Right renal cortex interstitium (tissue), 3 donors: ENCODE measurements around the gene SEMA4A. TPM values are rescaled to one million over a fixed set of nuclear protein-coding genes. Genes with fewer than 3 reads are reported as not detected.
"Not testable (repeated sequence)": the region's sequence is repeated elsewhere in the genome, so short reads cannot be mapped to it uniquely, and the experiment has no call there.

Experiments
- DNase-seq, 3 donors: peaks; one replicate each; pipeline ENCODE4 v3.0.0-alpha.2; 2013; ENCODE audit warnings: low read depth in 3 of 3, low spot score in 2 of 3
- polyA plus RNA-seq, 3 donors: library from polyadenylated mRNA; unstranded; fragments of 120-200 nt; gene quantifications; one replicate each; pipeline ENCODE4 v1.2.1, GENCODE V29; 2013; ENCODE audit not compliant: insufficient read length in 3 of 3

Gene SEMA4A
- polyA plus RNA-seq, 3 donors: 14.8 to 19.9 (median 18.3) TPM

GRCh38 chr1:156118177-156118868, 35.1 kb upstream of the SEMA4A start:
- no peak for DNase-seq

- DNase-seq: no peak
These were observed 33.7 kb upstream of the SEMA4A start for GRCh38 chr1:156119503-156120209.

- DNase-seq: no peak
These were observed 33.1 kb upstream of the SEMA4A start for GRCh38 chr1:156120318-156120717.

DNA sequence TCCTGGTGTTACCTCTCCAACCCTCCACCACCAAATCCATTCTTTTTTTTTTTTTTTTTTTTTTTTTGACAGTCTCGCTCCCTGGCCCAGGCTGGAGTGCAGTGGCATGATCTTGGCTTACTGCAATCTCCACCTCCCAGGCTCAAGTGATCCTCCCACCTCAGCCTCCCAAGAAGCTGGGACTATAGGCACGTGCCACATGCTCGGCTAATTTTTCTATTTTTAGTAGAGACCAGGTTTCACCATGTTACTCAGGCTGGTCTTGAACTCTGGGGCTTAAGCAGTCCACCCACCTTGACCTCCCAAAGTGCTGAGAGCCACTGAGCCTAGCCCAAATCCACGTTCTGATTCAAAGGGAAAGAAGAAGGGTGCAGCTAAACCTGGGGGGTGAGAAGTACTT, 32.4 kb upstream of the SEMA4A start:
- DNase-seq: not testable (repeated sequence)

GRCh38 chr1:156121457-156121856, 31.9 kb upstream of the SEMA4A start:
- DNase-seq: no peak

DNA sequence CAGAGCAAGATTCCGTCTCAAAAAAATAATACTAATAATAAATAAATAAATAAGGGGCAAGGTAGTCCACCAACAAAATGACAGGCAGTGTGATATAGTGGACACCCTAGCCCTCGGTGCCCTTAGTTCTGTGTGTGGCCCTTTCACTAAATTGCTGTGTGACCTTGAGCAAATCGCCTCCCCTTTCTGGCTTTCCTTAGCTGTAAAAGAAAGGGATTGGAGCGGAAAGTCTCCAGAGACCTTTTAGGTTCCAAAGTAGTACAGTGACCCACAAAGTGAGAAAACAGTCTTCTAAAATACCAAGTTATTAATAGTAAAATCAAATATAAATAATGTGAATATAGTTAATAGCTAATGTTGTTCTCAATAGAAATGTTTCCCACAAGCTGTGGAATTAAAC, 31.3 kb upstream of the SEMA4A start:
- no peak for DNase-seq

GRCh38 chr1:156122519-156123355, 30.6 kb upstream of the SEMA4A start:
- DNase-seq: no peak

DNA sequence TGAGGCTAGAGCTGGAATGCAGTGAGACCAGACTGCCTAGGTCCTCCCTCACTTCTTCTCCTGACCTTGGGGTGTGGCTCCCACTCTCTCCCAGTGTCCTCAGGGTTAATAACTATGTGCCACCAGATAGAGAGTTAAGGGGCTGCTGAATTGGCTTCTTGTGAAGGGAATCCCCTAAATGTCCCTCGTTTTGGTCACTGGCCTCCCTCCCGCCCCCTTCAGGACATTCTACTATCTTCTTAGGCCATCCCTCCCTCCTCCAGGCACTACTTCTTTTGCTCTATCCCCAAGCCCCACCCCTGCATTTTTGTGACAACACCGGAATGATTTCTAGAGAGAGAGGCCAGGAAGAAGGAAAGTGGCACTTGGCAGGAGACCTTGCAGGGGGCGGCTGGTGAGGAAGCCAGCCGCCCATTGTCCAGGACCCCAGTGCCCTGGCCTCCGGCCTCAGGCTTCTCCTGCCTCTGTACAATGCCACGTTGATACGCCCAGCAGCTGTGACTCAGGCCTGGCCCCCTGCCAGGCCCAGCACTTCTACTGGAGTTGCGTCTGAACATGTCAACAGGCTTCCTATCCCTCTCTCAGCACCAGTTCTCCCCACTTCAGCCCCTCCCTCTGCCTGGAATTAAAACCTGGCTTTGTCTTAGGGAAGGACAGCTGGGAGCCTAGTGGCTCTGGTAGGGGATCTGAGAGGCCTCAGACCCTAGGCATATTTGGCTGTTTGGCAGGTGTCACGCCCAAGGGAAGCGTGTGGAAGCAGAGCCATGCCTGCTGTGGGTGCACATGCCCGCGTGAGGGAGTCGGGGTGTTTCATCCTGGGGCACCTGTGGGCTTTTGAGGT, 29.8 kb upstream of the SEMA4A start:
- no peak for DNase-seq

- no peak for DNase-seq
These were observed 28.6 kb upstream of the SEMA4A start for GRCh38 chr1:156124557-156125483.

- not testable (repeated sequence) for DNase-seq
These were observed 27.8 kb upstream of the SEMA4A start for GRCh38 chr1:156125544-156125943.

DNA sequence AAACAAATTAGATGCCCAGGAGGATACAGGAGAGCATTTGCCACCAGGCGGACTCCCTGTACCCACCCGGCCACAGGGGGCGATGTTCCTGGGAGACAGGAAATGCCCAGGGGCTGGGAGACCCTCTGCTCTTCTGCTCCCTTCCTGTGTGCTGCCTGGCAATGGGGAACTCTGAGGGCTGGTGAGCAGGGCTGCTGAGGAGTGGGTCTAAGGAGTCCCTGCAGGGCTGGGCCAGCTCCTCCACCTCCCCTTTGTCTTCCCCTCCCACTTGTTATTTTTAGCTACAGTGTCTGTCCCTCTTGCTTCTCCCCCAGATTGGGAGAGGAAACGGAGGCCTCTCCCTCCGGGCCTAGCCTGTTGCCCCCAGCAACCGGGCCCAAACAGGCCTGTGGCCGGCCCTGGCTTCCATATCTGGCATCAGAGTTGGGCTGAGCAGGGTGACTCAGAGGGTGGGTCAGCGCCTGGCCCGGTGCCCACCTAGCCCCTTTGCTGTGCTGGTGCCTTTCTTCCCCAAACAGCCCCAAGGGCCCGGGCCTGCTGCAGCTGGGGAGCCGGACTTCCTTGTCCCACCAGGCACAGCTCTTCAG, 27.2 kb upstream of the SEMA4A start:
- no peak for DNase-seq

GRCh38 chr1:156126630-156127534, 26.5 kb upstream of the SEMA4A start:
- no peak for DNase-seq

- DNase-seq: no peak
These were observed 25.1 kb upstream of the SEMA4A start for GRCh38 chr1:156128308-156128653.

DNA sequence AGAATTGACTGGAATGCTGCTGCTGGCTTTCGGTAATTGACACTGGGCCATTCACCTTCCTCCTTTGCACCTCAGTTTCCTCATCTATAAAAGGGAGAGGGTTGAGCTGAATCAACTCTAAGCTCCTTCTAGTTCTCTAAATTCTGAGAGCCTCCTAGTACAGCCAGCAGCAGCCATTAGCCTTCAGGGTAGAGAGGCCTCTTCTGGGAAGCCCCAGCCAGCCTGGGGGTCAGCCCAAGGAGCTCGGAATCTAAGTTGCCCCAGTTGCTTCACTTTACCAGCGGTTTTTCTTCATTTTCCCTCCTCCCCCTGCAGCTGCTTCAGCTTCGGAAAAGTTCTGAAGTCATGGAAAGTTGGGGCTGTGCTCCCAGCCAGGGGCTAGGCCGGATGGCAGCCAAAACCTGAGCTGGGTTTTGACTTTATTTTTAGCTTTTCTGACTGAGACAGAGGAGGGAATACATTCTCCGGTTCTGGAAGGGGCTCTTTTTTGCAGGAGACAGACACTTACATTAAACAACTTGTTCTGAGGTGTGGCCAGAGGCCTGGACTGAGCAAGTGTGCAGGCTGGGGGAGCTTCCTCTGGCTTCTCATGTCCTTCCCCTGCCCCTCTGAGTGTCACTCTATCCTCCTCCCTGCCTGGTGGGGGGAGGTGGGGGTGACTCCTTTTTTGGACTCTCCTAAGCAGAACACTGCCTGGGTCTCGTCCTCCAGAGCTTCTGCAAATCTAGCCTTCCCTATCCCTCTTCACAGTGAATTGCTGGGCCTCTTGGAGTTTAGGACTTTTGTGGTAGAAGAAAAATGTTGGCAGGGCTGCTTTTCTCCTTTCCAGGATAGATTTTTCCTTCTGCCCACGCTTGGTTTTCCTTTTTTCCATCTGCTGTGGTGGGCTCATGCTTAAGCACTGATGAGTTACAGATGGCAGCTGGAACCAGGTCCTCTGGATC, 24.5 kb upstream of the SEMA4A start:
- no peak for DNase-seq

DNA sequence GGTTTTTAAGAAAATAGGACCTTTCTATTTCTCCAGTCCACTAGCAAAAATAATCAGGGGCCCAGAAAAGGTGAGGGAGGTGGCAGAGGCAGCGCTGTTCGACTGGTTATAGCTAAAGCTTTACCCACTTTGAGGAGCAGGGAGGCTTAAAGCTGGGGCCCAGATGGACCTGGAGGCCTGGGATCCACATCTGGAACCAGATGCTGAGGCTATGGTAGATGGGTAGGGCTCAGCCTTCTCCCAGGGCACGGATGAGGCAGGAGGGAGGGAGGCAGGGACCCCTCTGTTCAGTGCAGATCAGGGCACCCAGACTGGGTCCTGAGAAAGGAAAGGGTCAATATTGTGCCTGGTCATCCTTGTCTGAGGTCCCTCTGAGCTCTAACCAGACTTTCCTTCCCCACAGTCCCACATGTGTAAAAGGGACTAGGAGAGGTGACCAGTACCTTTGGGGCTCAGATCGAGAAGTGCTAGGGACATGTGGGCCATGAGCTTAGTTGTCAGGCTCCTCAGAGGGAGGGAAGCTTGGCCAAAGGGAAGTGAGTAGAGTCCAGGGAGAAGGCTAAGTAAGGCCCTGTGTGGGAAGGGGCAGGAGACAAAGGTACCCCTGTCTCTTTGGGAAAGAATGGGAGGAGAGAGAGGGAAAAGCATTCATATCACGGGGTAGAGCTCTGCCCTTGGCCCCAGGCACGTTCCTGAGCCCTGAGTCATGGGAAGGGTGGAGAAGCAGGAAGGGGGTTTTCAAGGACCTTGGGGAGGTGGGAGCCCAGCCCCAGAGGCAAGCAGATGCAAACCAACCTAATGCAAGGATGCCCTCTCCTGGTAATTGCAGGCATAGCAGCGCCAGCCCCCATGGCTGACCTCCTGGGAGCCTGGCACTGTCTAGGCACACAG, 23.5 kb upstream of the SEMA4A start:
- no peak for DNase-seq

DNA sequence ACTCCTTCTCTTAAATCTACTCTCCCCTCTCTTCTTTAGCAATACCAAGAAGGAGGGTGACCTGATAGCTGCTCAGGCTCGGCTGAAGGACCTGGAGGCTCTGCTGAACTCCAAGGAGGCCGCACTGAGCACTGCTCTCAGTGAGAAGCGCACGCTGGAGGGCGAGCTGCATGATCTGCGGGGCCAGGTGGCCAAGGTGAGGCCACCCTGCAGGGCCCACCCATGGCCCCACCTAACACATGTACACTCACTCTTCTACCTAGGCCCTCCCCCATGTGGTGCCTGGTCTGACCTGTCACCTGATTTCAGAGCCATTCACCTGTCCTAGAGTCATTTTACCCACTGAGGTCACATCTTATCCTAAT, 22.8 kb upstream of the SEMA4A start:
- no peak for DNase-seq
